Uterus (tissue), 4 donors: Measurements from ENCODE around the gene OSBPL7. TPM values are rescaled to one million over a fixed set of nuclear protein-coding genes. Genes with fewer than 3 reads are reported as not detected.

Source experiments
- DNase-seq, 2 donors: peaks; one replicate each; pipeline ENCODE4 v3.0.0-alpha.2; 2019 to 2020
- H3K27ac ChIP-seq, 2 donors: fragments of 200-600 bp; sonication (generic); 1 replicate in 1 of 2; 2 replicates in 1 of 2; pipeline ENCODE4 v1.5.1; 2016 to 2018
- H3K27me3 ChIP-seq, 2 donors: fragments of 200-600 bp; sonication (generic); one replicate each; pipeline ENCODE4 v1.5.1; 2018 to 2019; ENCODE audit warnings: control low read depth in 1 of 2
- H3K36me3 ChIP-seq, 2 donors: fragments of 200-600 bp; sonication (generic); one replicate each; pipeline ENCODE4 v1.5.1; 2019; ENCODE audit warnings: control low read depth in 1 of 2
- H3K4me1 ChIP-seq, 2 donors: fragments of 200-600 bp; sonication (generic); one replicate each; pipeline ENCODE4 v1.5.1; 2018 to 2019; ENCODE audit warnings: control low read depth in 1 of 2
- H3K4me3 ChIP-seq, 2 donors: fragments of 200-600 bp; sonication (generic); 1 replicate in 1 of 2; 2 replicates in 1 of 2; pipeline ENCODE4 v1.5.1; 2018 to 2019; ENCODE audit warnings: mild to moderate bottlenecking in 1 of 2
- H3K9me3 ChIP-seq, 2 donors: fragments of 200-600 bp; sonication (generic); one replicate each; pipeline ENCODE4 v1.5.1; 2019; ENCODE audit warnings: control low read depth in 1 of 2
- CTCF ChIP-seq, 4 experiments: fragments of 200-600 bp in 2 of 4; fragments of 450-650 bp in 2 of 4; sonication (generic) in 2 of 4; IDR thresholded peaks; one replicate each; pipeline ENCODE4 v1.5.1; 2016 to 2019; ENCODE audit warnings: antibody characterized with exemption in 4 of 4, mild to moderate bottlenecking in 2 of 4, moderate library complexity in 1 of 4
- POLR2A ChIP-seq, 2 donors: fragments of 450-650 bp; IDR thresholded peaks; one replicate each; pipeline ENCODE4 v1.6.1; 2016; ENCODE audit warnings: antibody characterized with exemption in 2 of 2, mild to moderate bottlenecking in 1 of 2, moderate library complexity in 1 of 2
- intact Hi-C: fragments of 100-400 bp; cut with DNase I; formaldehyde crosslinking; loops from one replicate; pipeline ENCODE4 v1.15.1; 2023; ENCODE audit warnings: low total_unique reads
- total RNA-seq, 4 donors: library from RNA; depleted of rRNA in 3 of 4; stranded (reverse); fragments of >200 nt in 3 of 4; gene quantifications; one replicate each; pipeline versions ENCODE4 v1.1.0 to v1.2.4, GENCODE V29; 2014 to 2023
- donor health status: DM: yes; HTN: yes; CAD: no.

Gene OSBPL7
- total RNA-seq, 4 donors from 2014 or later = 1.0 to 23.4 (median 10.7) TPM

GRCh38 chr17:47815106-47815918 is 6.3 kb downstream of the OSBPL7 start:
- no peak for DNase-seq
- Histone ChIP-seq H3K27ac (no peak overlapping the region), H3K36me3 (no peaks in the 10 kb centered on the region), H3K27me3 (no peaks in the 10 kb centered on the region), H3K4me3 (no peak overlapping the region), H3K4me1 (no peaks in the 10 kb centered on the region), H3K9me3 (no peaks in the 10 kb centered on the region)
- TF ChIP-seq CTCF (IDR thresholded peaks at IDR 0.05) = no peak
- no peak for TF ChIP-seq POLR2A (IDR thresholded peaks at IDR 0.05)
- intact Hi-C loops = no loop called here

GRCh38 chr17:47813512-47814031 is 8.0 kb downstream of the OSBPL7 start:
- Histone ChIP-seq H3K27me3 (no peaks in the 10 kb centered on the region), H3K4me3 (no peak overlapping the region), H3K9me3 (no peaks in the 10 kb centered on the region), H3K4me1 (no peaks in the 10 kb centered on the region), H3K27ac (no peak overlapping the region), H3K36me3 (no peaks in the 10 kb centered on the region)
- intact Hi-C loops = no loop called here
- TF ChIP-seq CTCF (IDR thresholded peaks at IDR 0.05) = no peak
- no peak for TF ChIP-seq POLR2A (IDR thresholded peaks at IDR 0.05)
- DNase-seq = no peak

GRCh38 chr17:47813077-47813476 is 8.5 kb downstream of the OSBPL7 start:
- intact Hi-C loops = no loop called here
- TF ChIP-seq CTCF (IDR thresholded peaks at IDR 0.05) (no peak), POLR2A (IDR thresholded peaks at IDR 0.05) (no peak)
- no peaks in the 10 kb centered on the region for H3K9me3 ChIP-seq
- no peak overlapping the region for H3K27ac ChIP-seq
- H3K27me3 ChIP-seq = no peaks in the 10 kb centered on the region
- H3K4me3 ChIP-seq = no peak overlapping the region
- H3K4me1 ChIP-seq = no peaks in the 10 kb centered on the region
- H3K36me3 ChIP-seq = no peaks in the 10 kb centered on the region
- DNase-seq = no peak

GRCh38 chr17:47812146-47812920 is 9.3 kb downstream of the OSBPL7 start:
- Histone ChIP-seq H3K27ac (no peak overlapping the region), H3K27me3 (no peaks in the 10 kb centered on the region), H3K9me3 (no peaks in the 10 kb centered on the region), H3K4me3 (no peak overlapping the region), H3K36me3 (no peaks in the 10 kb centered on the region), H3K4me1 (no peaks in the 10 kb centered on the region)
- intact Hi-C loops = no loop called here
- no peak for TF ChIP-seq CTCF (IDR thresholded peaks at IDR 0.05)
- no peak for DNase-seq

GRCh38 chr17:47811709-47812108 is 9.9 kb downstream of the OSBPL7 start:
- no peaks in the 10 kb centered on the region for H3K36me3 ChIP-seq
- TF ChIP-seq CTCF (IDR thresholded peaks at IDR 0.05) = no peak
- no peak for TF ChIP-seq POLR2A (IDR thresholded peaks at IDR 0.05)
- H3K27me3 ChIP-seq = no peaks in the 10 kb centered on the region
- no peaks in the 10 kb centered on the region for H3K9me3 ChIP-seq
- H3K4me3 ChIP-seq = no peak overlapping the region
- intact Hi-C loops = no loop called here
- H3K4me1 ChIP-seq = no peaks in the 10 kb centered on the region
- no peak for DNase-seq
- no peak overlapping the region for H3K27ac ChIP-seq
